Measurements from ENCODE around the gene CEP89. TPM values are rescaled to one million over a fixed set of nuclear protein-coding genes. Genes with fewer than 3 reads are reported as not detected.
A peak's percentile ranks its signal among the peaks of the same experiment; 100 is the strongest.
"Not testable (repeated sequence)": the region's sequence is repeated elsewhere in the genome, so short reads cannot be mapped to it uniquely, and the experiment has no call there.

The CEP89 gene
- polyA plus RNA-seq, 1 experiment, result 18.3 TPM

DNA sequence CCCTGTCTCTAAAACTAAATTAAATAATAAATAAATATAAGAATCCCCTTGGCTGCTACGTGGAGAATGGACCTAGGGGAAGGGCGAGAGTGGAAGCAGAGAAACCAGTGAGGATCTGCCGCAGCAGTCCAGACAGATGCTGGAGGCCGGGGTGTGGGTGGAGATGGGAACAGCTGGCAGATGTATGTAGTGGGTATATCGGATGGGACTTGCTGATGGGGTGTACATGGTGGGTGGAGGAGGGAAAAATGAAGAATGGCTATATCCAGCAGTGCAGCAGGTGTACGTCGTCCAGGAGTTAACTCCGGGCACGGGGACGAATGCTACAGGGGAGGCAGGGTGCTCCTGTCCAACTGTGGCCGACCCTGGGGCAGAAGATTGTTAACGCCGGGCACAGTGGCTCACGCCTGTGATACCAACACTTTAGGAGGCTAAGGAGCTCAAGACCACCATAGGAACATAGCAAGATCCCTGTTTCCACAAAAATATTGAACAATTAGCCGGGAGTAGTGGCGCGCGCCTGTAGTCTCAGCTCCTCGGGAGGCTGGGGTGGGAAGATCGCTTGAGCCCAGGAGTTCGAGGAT is 654 bp downstream of the CEP89 start:
- peak overlapping the region; percentile 87 for H3K4me3 ChIP-seq (ENCODE audit: low read depth, low read length)
- ChIA-PET CTCF (interaction anchor here (0.9 to 2.8 kb wide), 3 partner anchors 27 to 264 kb away, joined by 3 to 8 read pairs (median 3); no protein-coding TSS in a partner anchor), POLR2A (no interaction called here)
- DNase-seq (ENCODE audit: low read depth), result no peak
- TF ChIP-seq, protein P1, sequence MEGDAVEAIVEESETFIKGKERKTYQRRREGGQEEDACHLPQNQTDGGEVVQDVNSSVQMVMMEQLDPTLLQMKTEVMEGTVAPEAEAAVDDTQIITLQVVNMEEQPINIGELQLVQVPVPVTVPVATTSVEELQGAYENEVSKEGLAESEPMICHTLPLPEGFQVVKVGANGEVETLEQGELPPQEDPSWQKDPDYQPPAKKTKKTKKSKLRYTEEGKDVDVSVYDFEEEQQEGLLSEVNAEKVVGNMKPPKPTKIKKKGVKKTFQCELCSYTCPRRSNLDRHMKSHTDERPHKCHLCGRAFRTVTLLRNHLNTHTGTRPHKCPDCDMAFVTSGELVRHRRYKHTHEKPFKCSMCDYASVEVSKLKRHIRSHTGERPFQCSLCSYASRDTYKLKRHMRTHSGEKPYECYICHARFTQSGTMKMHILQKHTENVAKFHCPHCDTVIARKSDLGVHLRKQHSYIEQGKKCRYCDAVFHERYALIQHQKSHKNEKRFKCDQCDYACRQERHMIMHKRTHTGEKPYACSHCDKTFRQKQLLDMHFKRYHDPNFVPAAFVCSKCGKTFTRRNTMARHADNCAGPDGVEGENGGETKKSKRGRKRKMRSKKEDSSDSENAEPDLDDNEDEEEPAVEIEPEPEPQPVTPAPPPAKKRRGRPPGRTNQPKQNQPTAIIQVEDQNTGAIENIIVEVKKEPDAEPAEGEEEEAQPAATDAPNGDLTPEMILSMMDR (IDR thresholded peaks at IDR 0.05; ENCODE audit: insufficient read depth, low read depth, low read length), result no peak
- H3K36me3 ChIP-seq (ENCODE audit: control insufficient read depth, insufficient read depth, low read length), result peaks cover 3% of the 10 kb centered on the region
- H3K27me3 ChIP-seq (ENCODE audit: control insufficient read depth, insufficient read depth, low read length), result no peaks in the 10 kb centered on the region

DNA sequence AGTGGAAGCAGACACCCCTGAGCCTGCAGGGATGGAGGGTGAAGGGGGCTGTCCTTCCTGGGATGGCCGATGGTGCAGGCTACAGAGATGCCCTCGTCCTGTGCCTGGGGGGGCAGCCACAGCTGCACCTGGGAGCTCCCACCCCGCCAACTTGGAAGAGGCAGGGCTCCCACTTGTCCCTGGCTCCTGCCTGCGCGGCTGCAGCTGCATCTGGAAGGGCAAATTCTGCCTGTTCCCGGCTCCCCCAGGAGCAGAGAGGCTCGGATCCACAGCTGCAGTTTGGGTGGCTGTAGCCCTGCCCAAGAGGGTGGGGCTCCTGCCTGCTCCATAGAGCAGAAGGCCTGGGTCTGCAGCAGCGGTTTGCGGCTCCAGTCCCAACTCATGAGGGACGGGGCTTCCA is 2.2 kb downstream of the CEP89 start:
- H3K27me3 ChIP-seq (ENCODE audit: control insufficient read depth, insufficient read depth, low read length), result no peaks in the 10 kb centered on the region
- H3K4me3 ChIP-seq (ENCODE audit: low read depth, low read length), result no peak overlapping the region
- ChIA-PET CTCF (no interaction called here), POLR2A (no interaction called here)
- DNase-seq (ENCODE audit: low read depth), result no peak
- peaks cover 5% of the 10 kb centered on the region for H3K36me3 ChIP-seq (ENCODE audit: control insufficient read depth, insufficient read depth, low read length)
- TF ChIP-seq, protein P1 (IDR thresholded peaks at IDR 0.05; ENCODE audit: insufficient read depth, low read depth, low read length), result no peak

DNA sequence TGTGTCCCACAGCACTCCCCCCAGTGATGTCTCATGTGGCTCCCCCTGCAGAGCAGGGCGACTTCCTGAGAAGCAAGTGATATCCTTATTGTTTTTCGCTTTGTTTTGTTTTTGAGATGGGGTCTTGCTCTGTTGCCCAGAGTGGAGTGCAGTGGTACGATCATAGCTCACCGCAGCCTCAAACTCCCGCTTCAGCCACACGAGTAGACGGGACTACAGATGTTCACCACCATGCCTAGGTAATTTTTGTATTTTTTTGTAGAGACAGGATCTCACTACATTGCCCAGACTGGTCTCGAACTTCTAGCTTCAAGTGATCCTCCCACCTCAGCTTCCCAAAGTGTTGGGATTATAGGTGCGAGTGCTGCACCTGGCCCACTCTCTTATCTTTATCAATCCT is 5.0 kb downstream of the CEP89 start:
- TF ChIP-seq, protein P1 (IDR thresholded peaks at IDR 0.05; ENCODE audit: insufficient read depth, low read depth, low read length), result no peak
- no peak for DNase-seq (ENCODE audit: low read depth)
- Histone ChIP-seq H3K4me3 (ENCODE audit: low read depth, low read length) (no peak overlapping the region), H3K27me3 (ENCODE audit: control insufficient read depth, insufficient read depth, low read length) (no peaks in the 10 kb centered on the region), H3K36me3 (ENCODE audit: control insufficient read depth, insufficient read depth, low read length) (peaks cover 7% of the 10 kb centered on the region)
- ChIA-PET POLR2A (no interaction called here), CTCF (interaction anchor here (0.7 kb wide), 2 partner anchors 9 to 109 kb away, joined by 3 read pairs; no protein-coding TSS in a partner anchor)

DNA sequence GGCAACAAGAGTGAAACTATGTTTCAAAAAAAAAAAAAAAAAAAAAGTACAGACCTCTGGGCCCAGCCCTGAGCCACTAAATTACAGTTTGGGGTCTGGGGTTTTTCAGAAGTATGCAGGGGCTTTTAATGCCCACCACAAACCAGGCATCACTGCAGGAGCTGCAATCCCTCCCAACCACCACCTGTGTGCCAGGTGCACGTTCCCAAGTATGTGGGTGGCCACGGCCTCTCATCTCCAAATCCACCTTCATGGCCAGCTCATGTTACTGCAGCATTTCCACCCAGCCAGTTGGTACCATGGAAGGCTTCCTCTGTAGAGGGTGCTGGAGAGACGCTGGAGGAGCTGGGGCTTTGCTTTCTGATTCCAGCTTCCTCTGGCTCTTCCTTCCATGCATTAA is 26.5 kb downstream of the CEP89 start:
- TF ChIP-seq, protein P1 (IDR thresholded peaks at IDR 0.05; ENCODE audit: insufficient read depth, low read depth, low read length), result no peak
- no peaks in the 10 kb centered on the region for H3K27me3 ChIP-seq (ENCODE audit: control insufficient read depth, insufficient read depth, low read length)
- DNase-seq (ENCODE audit: low read depth), result no peak
- H3K4me3 ChIP-seq (ENCODE audit: low read depth, low read length), result no peak overlapping the region
- ChIA-PET CTCF (interaction anchor here (1.2 kb wide), 1 partner anchor 21 kb away, joined by 3 read pairs; no protein-coding TSS in a partner anchor), POLR2A (no interaction called here)
- H3K36me3 ChIP-seq (ENCODE audit: control insufficient read depth, insufficient read depth, low read length), result peaks cover 18% of the 10 kb centered on the region

DNA sequence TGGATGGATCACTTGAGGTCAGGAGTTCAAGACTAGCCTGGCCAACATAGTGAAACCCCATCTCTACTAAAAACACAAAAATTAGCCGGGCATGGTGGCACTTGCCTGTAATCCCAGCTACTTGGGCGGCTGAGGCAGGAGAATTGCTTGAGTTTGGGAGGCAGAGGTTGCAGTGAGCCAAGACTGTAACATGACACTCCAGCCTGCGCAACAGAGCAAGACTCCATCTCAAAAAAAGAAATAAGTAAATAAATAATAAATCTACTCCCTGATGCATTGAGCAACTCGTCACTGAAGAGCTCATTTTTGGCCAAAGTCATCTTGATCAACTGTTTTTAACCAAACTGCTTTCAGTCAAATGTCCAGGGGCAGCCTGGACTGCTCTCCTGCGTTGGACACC is 30.5 kb downstream of the CEP89 start:
- CTCF ChIA-PET, result interaction anchor here (0.8 to 1.1 kb wide), 2 partner anchors 17 to 57 kb away, joined by 3 read pairs; no protein-coding TSS in a partner anchor

DNA sequence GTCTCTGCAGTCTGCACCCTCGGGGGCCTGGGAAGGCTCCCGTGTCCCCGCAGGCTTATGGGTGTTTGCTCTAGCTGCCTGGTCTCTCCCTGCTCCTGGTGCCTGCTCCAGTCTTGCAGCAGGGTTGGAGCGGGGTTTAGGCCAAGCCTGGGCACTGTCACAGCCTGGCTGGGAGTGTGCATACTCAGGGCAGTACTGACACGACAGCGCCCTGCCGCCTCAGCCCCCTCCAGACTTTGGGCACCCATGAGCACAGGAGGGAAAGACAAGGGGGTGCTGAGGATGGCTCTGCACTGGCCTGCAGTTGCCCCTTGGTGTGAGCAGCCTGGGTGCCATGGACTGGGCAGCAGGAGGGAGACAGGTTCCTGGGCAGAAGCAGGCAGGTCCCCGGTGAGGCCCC is 35.7 kb downstream of the CEP89 start:
- ChIA-PET POLR2A (no interaction called here), CTCF (no interaction called here)
- peaks cover 10% of the 10 kb centered on the region for H3K36me3 ChIP-seq (ENCODE audit: control insufficient read depth, insufficient read depth, low read length)
- no peak for DNase-seq (ENCODE audit: low read depth)
- H3K4me3 ChIP-seq (ENCODE audit: low read depth, low read length), result no peak overlapping the region
- H3K27me3 ChIP-seq (ENCODE audit: control insufficient read depth, insufficient read depth, low read length), result no peaks in the 10 kb centered on the region
- TF ChIP-seq, protein P1 (IDR thresholded peaks at IDR 0.05; ENCODE audit: insufficient read depth, low read depth, low read length), result no peak

More for the DNA sequence above, 30.5 kb downstream of the CEP89 start:
- POLR2A ChIA-PET; H3K27me3 ChIP-seq (ENCODE audit: control insufficient read depth, insufficient read depth, low read length); H3K4me3 ChIP-seq (ENCODE audit: low read depth, low read length); DNase-seq (ENCODE audit: low read depth): not testable (repeated sequence)
- peaks cover 19% of the 10 kb centered on the region for H3K36me3 ChIP-seq (ENCODE audit: control insufficient read depth, insufficient read depth, low read length)

Measured in BJ (cell line).